22Rv1 (cell line): ENCODE data around the gene CABCOCO1.

Experiments used
- ZFX ChIP-seq: fragments of 450-650 bp; IDR thresholded peaks from 2 replicates; pipeline ENCODE4 v1.6.1; 2017; ENCODE audit warnings: antibody characterized with exemption, borderline replicate concordance
- TF ChIP-seq, protein P1 (sequence below): fragments of 450-650 bp; IDR thresholded peaks from 2 replicates; pipeline ENCODE4 v1.5.1; 2017; ENCODE audit warnings: mild to moderate bottlenecking

DNA sequence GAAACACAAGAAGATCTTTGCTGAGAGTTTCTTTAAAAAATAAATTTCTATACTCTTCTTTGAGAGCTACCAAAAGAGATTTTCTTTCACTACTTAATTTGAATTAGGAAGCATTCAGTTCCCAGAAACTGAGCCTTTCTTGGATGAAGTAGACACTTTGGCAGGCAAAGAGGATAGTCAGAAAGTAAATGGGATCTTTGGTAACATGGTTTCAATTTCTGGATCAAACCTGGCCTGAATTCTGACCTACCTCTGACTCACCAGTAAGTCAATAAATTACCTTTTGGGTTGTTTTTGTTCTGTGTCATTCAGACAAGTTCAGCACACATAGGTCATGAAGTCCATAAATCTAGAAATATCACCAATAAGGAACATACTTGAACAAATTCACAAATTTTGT, 26.8 kb upstream of the CABCOCO1 start:
- TF ChIP-seq, protein P1, sequence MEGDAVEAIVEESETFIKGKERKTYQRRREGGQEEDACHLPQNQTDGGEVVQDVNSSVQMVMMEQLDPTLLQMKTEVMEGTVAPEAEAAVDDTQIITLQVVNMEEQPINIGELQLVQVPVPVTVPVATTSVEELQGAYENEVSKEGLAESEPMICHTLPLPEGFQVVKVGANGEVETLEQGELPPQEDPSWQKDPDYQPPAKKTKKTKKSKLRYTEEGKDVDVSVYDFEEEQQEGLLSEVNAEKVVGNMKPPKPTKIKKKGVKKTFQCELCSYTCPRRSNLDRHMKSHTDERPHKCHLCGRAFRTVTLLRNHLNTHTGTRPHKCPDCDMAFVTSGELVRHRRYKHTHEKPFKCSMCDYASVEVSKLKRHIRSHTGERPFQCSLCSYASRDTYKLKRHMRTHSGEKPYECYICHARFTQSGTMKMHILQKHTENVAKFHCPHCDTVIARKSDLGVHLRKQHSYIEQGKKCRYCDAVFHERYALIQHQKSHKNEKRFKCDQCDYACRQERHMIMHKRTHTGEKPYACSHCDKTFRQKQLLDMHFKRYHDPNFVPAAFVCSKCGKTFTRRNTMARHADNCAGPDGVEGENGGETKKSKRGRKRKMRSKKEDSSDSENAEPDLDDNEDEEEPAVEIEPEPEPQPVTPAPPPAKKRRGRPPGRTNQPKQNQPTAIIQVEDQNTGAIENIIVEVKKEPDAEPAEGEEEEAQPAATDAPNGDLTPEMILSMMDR = no peak
- no peak for TF ChIP-seq ZFX
